SIG-M5 treated with dmso at 0.1 percent for 504 hours (cell line): ENCODE results near the gene LRRC27.
"Not testable (repeated sequence)": the region's sequence is repeated elsewhere in the genome, so short reads cannot be mapped to it uniquely, and the experiment has no call there.

Experiments used
- DNase-seq: peaks from one replicate; lab custom pipeline; 2025; ENCODE audit not compliant: unreplicated experiment; lab: John Stamatoyannopoulos, UW

LRRC27 gene

DNA sequence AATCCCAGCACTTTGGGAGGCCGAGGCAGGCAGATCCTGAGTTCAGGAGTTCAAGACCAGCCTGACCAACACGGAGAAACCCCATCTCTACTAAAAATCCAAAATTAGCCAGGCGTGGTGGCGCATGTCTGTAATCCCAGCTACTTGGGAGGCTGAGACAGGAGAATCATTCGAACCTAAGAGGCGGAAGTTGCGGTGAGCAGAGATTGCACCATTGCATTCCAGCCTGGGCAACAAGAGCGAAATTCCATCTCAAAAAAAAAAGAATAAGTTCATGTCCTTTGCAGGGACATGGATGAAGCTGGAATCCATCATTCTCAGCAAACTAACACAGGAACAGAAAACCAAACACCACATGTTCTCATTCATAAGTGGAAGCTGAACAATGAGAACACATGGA, 17.1 kb upstream of the LRRC27 start:
- not testable (repeated sequence) for DNase-seq

GRCh38 chr10:132316133-132316532, 15.9 kb upstream of the LRRC27 start:
- no peak for DNase-seq

GRCh38 chr10:132317477-132317876, 14.5 kb upstream of the LRRC27 start:
- DNase-seq = not testable (repeated sequence)

- peak; percentile 87 for DNase-seq
Observed at GRCh38 chr10:132319853-132320653, 11.9 kb upstream of the LRRC27 start.

DNA sequence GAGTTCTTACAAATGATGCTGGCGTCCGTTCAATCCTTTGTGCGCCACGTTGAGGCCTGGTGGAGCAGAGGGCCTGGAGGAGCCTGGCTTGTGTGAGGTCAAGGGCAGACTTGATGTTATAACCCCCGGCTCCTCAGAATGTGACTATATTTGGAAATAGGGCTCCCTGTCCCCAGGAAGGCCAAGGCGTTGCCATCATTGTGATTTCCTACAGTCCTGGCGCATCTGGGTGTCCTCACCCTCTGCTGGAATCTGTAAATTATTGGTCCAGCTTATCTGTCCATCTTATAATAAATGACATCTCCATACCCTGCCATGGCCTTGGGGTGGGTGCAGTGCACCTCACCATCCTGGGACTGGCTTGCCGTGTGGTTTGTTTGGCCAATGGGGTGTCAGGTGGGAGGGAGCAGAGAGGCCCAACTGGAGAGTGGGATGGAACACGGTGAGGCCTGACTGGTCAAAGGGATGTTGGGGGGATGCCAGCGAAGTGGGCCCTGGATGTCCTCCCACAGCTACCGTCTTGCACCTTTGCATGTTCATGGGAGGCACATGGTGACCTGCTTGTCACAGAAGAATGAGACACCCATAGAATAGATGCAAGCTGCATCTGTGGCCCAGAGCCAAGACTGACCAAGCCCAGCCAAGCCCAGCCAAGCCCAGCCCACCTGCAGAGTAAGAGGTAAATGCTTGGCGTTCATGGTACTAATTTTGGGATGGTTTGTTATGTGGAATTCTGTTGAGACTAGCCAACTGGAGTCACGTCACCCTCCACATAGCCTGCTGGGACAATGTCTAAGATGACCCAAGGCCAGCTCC, 11.1 kb upstream of the LRRC27 start:
- no peak for DNase-seq

GRCh38 chr10:132321726-132322125, 10.3 kb upstream of the LRRC27 start:
- no peak for DNase-seq

DNA sequence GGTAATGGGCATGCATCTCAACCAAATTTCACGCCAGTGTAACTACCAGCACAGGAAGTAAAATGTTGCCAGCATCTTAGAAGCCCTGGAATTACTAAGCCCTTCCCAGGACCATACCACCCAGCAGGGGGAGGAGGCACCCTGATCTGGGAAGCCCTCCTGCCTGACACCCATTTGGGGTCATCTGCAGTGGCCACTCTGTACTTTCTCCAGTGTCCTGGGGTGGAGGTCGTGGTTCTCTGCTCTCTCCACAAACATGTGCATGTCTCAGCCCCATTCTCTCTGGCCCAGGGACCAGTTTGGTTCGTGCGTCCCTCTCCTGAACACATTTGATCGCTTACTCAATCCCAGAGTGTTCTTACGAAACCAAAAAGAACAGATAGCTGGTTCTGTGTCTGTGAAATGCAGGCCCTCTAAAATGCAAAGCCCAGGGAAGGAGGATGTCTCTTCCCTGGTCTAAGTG, 9.4 kb upstream of the LRRC27 start:
- DNase-seq = peak; percentile 65

GRCh38 chr10:132324186-132324585, 7.8 kb upstream of the LRRC27 start:
- DNase-seq = no peak

DNA sequence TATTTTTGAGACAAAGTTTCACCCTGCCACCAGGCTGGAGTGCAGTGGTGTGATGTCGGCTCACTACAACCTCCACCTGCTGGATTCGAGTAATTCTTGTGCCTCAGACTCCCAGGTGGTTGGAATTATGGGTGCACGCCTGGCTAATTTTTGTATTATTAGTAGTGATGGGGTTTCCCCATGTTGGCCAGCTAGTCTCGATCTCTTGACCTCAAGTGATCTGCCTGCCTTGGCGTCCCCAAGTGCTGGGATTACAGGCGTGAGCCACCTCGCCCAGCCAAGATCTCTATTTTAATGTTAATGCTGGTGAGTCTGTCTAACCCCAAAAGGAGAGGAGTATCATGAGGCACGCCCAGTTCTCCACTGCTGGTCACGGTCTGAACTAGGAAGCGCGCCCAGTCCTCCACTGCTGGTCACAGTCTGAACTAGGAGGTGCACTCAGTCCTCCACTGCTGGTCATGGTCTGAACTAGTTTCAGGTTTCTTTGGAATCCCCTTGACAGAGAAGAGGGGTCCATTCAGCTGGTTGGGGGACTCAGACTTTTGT, 5.6 kb upstream of the LRRC27 start:
- DNase-seq = no peak

GRCh38 chr10:132326925-132327324, 5.1 kb upstream of the LRRC27 start:
- no peak for DNase-seq

- DNase-seq = no peak
Observed at GRCh38 chr10:132328106-132328505, 3.9 kb upstream of the LRRC27 start.

GRCh38 chr10:132328738-132329137, 3.3 kb upstream of the LRRC27 start:
- no peak for DNase-seq

DNA sequence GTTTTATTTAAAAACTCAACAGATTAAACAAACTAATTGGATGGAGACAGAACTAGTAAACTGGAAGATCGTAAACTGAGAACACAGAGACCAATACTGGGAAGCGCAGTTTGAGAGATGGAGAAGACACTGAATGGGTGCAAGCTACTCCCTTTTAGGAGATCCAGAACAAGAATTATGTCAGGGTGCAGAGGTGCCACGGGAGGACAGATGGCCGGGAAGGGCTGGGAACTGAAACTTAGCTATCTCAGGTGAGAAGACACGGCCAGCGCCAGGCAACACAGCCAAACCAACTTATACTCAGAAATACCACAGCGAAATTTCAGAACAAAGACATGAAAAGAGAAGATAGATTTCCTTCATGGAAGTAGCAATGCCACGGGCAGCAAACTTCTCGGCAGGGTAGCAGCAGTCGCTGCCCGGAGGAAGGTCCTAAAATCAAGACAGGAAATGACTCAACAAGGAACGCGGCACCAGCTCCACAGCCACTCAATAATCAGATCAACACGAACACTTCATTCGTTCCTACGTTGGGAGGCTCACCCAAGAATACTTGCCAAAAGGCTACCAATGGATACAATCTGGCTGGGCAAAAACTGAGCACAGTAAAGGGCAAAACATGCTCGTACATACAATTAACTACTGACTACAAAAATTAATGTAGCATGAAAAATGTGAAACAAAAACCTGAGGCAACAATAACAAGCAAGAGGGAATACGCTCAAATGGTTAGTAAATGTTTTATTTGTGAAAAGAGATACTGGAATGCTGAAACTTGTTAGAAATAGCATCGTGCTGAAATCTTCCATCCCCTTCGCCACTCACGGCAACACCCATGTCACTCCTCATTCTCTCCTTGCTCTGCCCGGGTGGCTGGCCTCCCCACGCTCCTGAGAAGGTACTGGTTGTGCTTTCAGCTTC, 2.2 kb upstream of the LRRC27 start:
- DNase-seq = peak; percentile 61

- no peak for DNase-seq
Observed at GRCh38 chr10:132330486-132330833, 1.5 kb upstream of the LRRC27 start.

DNA sequence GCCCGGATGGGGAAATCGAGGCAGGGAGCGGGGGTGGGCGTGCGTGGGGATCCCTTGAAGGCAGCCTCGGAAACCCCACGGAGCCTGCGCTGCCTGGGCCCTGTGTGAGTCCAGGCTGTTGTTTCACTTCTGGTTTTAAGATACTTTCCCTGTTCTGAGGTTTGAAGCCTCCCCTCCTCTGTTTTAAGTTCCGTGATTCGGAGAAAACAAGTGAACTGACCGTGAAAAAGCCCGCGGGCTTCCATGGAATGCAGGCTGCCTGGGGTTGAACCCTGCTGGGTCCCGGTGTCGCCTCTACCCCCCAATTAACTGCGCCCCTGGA, 401 bp downstream of the LRRC27 start:
- DNase-seq = peak; percentile 67

DNA sequence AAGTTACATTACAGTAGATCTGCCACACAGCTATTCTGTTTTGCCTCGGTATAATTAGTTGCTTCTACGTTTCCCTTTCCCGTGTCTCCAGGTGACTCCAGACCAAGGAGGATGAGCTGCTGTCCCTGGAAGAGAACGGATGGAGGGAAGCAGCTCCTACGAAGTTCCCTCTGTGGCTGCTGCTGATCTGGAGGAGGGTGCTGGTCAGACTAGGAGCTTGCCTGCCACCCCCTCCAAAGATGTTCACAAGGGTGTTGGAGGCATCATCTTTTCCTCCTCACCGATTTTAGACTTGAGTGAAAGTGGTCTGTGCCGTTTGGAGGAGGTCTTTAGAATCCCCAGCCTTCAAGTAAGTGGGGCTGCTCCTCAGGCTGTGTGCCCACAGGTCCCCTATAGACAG, 1.4 kb downstream of the LRRC27 start:
- DNase-seq = no peak

- no peak for DNase-seq
Observed at GRCh38 chr10:132334631-132335188, 2.7 kb downstream of the LRRC27 start.

DNA sequence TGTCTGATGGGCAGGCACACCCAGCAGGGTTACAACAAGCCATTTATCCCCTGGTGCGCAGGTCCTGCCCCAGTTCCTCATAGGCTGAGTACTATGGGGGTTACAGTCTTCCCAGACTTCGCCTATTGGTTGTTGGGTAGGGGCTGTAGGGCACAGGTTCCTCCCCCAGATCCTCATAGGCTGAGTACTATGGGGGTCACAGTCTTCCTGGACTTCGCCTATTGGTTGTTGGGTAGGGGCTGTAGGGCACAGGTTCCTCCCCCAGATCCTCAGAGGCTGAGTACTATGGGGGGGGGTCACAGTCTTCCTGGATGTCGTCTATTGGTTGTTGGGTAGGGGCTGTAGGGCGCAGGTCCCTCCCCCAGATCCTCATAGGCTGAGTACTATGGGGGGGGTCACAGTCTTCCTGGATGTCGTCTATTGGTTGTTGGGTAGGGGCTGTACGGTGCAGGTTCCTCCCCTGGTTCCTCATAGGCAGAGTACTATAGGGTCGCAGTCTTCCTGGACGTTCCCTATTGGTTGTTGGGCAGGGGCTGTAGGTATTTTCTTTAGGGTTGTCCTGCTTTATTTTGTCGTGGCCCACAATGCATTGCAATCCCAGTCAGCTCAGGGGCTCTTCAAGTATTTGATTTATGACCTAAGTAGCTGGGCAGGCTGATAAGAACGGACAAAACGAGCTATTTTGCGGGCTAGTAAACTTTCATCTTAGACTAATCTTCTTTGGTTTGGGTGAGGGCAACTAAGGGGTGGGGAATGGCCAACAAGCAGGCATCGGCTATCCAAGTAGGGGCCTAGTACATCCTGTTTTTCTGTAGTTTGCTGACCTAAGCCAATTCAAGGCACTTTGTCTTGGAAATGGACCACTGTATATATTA, 3.4 kb downstream of the LRRC27 start:
- DNase-seq = peak; percentile 10

DNA sequence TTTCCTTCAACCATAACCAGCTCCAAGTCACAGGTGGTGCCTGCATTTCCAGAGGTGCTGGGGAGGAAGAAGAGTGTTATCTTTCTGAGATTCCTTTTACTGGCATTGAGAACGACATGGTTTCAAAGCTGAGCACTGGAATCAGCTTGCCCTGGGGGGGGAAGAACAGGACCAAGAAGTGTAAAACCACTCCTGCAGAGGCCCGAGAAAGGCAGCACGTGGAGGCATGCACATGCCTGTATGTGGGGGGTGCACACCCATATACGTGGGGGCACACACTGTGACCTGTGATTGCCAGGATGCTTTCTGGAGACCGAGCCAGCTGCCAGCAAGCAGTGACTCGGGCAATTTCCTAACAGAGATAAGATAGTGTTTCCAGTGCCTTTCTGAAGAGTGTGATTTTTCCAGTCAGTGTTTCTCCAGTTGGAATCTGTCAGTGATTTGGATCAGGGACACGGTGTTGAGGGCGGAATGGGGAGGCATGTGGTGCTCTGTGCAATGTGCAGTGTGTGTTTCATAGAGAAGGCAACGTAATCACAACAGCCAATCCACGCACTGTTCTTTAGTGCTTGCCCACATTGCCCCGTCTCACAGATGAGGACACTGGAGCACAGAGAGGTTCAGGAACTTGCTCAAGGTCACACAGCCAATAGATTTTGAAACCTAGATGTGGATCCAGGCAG, 4.2 kb downstream of the LRRC27 start:
- DNase-seq = no peak
